Right hindlimb (tissue), 1 donor: ENCODE measurements around the gene TAAR8.
"Not testable (repeated sequence)": the region's sequence is repeated elsewhere in the genome, so short reads cannot be mapped to it uniquely, and the experiment has no call there.

ENCODE experiments used
- DNase-seq: peaks from one replicate; pipeline ENCODE4 v3.0.0-alpha.2; 2018

TAAR8 gene

GRCh38 chr6:132548746-132549463 lies 3.6 kb upstream of the TAAR8 start:
- DNase-seq = no peak

DNA sequence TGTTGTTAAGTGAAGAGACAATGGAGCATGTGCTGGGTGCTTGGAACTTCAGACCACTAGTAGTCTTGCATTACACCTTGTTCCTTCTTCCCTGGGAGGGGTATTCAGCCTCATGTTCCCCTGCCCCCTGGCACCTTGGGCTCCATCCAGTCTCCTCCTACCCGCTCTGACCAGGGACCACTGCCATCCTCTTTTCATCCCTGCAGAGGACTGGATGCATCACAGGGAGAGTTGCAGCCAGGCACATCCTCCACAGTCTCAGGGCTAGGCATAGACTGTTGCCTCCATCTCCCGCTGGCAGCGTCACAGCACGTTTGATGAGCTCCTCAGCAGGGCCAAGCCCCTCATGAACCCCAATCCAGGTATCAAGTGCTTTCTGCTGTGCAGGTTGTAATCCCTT lies 1.3 kb upstream of the TAAR8 start:
- DNase-seq = no peak

GRCh38 chr6:132560087-132560486 lies 7.6 kb downstream of the TAAR8 start:
- not testable (repeated sequence) for DNase-seq

- DNase-seq = no peak
Measured at GRCh38 chr6:132566404-132566803, 13.9 kb downstream of the TAAR8 start.

- no peak for DNase-seq
Measured at GRCh38 chr6:132567566-132567965, 15.1 kb downstream of the TAAR8 start.

- DNase-seq = no peak
Measured at GRCh38 chr6:132568611-132569010, 16.1 kb downstream of the TAAR8 start.

GRCh38 chr6:132569170-132569569 lies 16.7 kb downstream of the TAAR8 start:
- no peak for DNase-seq

GRCh38 chr6:132570221-132570777 lies 17.8 kb downstream of the TAAR8 start, which contains the start of gene TAAR6:
Gene TAAR6, plus strand, starts transcription at chr6:132570322. Its CDS starts 0 bp downstream, at chr6:132570322.
- no peak for DNase-seq

GRCh38 chr6:132571774-132572173 lies 19.3 kb downstream of the TAAR8 start:
- no peak for DNase-seq

DNA sequence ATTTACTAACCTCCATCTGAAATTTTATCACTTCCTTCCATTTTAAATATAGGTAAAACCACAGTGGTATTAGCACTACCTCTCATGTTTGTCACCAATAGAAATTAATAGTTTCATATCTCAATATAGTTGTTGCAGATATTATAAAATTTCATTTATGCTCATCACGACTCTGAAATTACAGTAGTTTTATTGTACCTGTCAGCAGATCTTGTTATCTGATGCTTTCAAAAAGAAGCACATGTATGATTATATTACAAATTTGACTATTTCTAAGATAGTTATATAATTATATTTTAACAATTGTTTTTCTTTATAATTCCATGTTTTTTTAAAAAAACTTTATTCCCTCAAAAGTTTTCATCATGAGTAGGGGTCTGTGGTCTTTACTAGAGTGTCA lies 32.2 kb downstream of the TAAR8 start:
- DNase-seq = no peak

- no peak for DNase-seq
Measured at GRCh38 chr6:132587424-132587823, 35.0 kb downstream of the TAAR8 start.

DNA sequence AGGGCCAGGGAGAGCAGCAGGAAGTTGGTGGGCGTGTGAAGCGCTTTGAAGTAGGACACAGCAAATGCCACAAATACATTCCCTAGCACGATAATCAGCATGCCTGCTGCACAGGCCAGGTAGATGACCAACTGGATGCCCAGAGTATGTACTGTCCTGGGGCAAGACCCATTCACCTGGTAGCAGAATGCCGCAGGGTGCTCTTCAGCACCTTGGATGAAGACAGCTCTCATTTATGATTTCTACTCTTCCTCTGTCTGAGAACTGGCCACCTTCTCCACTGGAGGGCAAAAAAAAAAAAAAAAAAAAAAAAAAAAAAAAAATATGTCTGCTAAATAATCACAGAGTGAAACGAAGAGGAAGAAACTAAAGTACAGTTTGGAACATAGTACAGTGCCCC lies 37.0 kb downstream of the TAAR8 start, which contains the start of gene TAAR5:
TAAR5 (minus strand) TSS at position 288 of the 400 bp plus-strand sequence; CDS start at position 233, 55 bp downstream.
- no peak for DNase-seq

GRCh38 chr6:132590362-132590761 lies 37.9 kb downstream of the TAAR8 start:
- no peak for DNase-seq

DNA sequence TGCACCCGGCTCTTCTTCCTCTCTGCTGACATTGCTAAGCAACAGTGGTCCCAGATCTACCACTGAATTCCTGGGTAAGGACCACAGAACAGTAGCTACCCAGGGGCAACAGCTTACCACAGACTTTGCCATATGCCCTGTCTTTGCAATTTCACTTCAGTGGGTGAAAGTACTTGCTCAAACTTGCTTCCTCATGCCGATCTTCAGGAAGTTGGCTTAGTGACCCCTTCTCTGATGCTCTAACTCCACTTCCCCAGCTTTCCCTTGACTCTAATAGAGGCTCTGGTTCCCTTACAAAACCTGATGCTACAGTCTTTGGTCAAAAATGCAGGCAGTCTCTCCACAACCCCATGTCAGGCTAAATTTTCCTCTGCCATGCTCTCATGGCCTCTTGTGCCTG lies 40.4 kb downstream of the TAAR8 start:
- no peak for DNase-seq

- no peak for DNase-seq
Measured at GRCh38 chr6:132596201-132596600, 43.7 kb downstream of the TAAR8 start.

DNA sequence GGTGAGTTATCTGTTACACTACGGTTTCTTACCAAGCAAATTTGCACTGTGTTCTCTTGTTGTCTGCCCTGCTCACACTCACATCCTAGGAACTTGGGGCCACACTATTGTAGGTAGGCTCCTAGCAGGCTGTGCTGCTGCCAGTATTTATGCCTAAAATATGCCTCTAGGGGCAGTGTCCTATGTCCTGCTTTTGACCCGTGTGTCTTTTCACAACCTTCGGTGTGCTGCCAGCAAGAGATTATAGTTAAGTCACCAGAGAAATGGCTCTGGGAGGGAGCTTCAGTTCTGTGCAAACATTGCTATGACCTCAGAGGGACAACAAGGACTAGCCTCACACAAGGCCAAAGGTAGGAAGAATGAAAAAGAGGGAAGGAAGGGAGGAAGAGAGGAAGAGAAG lies 46.0 kb downstream of the TAAR8 start:
- no peak for DNase-seq

- DNase-seq = not testable (repeated sequence)
Measured at GRCh38 chr6:132600900-132601299, 48.4 kb downstream of the TAAR8 start.
